Small intestine (tissue), 7 donors: Measurements from ENCODE around the gene HGS. TPM values are rescaled to one million over a fixed set of nuclear protein-coding genes. Genes with fewer than 3 reads are reported as not detected.

Source experiments
- DNase-seq, 2 donors: peaks; one replicate each; pipeline versions ENCODE4 v3.0.0 to v3.0.0-alpha.2; 2013
- FAIRE-seq: peaks from 2 replicates; lab custom pipeline; 2012; peaks lifted over from hg19 to GRCh38; lab: Jason Lieb, UNC
- H3K27ac ChIP-seq, 3 donors: one replicate each; pipeline ENCODE4 v1.5.1; 2013; ENCODE audit warnings: low read length in 2 of 3, mild to moderate bottlenecking in 2 of 3, control low read depth in 1 of 3, inconsistent platforms in 1 of 3, low read depth in 1 of 3, moderate library complexity in 1 of 3
- H3K27me3 ChIP-seq, 3 donors: one replicate each; pipeline ENCODE4 v1.6.1; 2013; ENCODE audit warnings: low read length in 3 of 3, inconsistent platforms in 1 of 3; ENCODE audit not compliant: control insufficient read depth in 3 of 3, insufficient read depth in 3 of 3
- H3K36me3 ChIP-seq, 3 donors: one replicate each; pipeline ENCODE4 v1.6.1; 2013; ENCODE audit warnings: low read length in 3 of 3, inconsistent platforms in 1 of 3, low read depth in 1 of 3, mild to moderate bottlenecking in 1 of 3, moderate library complexity in 1 of 3; ENCODE audit not compliant: control insufficient read depth in 3 of 3, insufficient read depth in 2 of 3
- H3K4me1 ChIP-seq, 3 donors: one replicate each; pipeline ENCODE4 v1.6.1; 2013; ENCODE audit warnings: low read length in 2 of 3, inconsistent platforms in 1 of 3, low read depth in 1 of 3, mild to moderate bottlenecking in 1 of 3, moderate library complexity in 1 of 3; ENCODE audit not compliant: control insufficient read depth in 3 of 3, insufficient read depth in 2 of 3
- H3K4me3 ChIP-seq, 3 donors: one replicate each; pipeline ENCODE4 v1.5.1; 2013; ENCODE audit warnings: low read length in 3 of 3, control low read depth in 1 of 3, inconsistent platforms in 1 of 3, low read depth in 1 of 3, mild to moderate bottlenecking in 1 of 3, moderate library complexity in 1 of 3
- H3K9me3 ChIP-seq, 2 donors: one replicate each; pipeline ENCODE4 v1.6.1; 2013; ENCODE audit warnings: low read depth in 1 of 2, low read length in 1 of 2; ENCODE audit not compliant: control insufficient read depth in 2 of 2, insufficient read depth in 1 of 2
- WGBS, 3 donors: extraction: QIAGEN DNeasy Blood & Tissue Kit; methylation state at CpG; one replicate each; pipeline ENCODE4 v1.1.7; 2013; 5-methylcytosine and 5-hydroxymethylcytosine counted together
- polyA plus RNA-seq, 4 donors: library from polyadenylated mRNA; stranded (reverse) in 3 of 4; unstranded in 1 of 4; fragments of 200-250 nt in 3 of 4; fragments of 120-200 nt in 1 of 4; gene quantifications; one replicate each; pipeline versions ENCODE4 v1.2.1 to v1.2.3, GENCODE V29; 2013
- donor health status: healthy with polysubstance abuse.
- donor health status: control.
- donor health status: control.
- donor health status: Bipolar disorder and iron deficiency.
- donor health status: healthy.

HGS gene
- polyA plus RNA-seq, 4 donors, result 78.8 to 284 (median 134) TPM

DNA sequence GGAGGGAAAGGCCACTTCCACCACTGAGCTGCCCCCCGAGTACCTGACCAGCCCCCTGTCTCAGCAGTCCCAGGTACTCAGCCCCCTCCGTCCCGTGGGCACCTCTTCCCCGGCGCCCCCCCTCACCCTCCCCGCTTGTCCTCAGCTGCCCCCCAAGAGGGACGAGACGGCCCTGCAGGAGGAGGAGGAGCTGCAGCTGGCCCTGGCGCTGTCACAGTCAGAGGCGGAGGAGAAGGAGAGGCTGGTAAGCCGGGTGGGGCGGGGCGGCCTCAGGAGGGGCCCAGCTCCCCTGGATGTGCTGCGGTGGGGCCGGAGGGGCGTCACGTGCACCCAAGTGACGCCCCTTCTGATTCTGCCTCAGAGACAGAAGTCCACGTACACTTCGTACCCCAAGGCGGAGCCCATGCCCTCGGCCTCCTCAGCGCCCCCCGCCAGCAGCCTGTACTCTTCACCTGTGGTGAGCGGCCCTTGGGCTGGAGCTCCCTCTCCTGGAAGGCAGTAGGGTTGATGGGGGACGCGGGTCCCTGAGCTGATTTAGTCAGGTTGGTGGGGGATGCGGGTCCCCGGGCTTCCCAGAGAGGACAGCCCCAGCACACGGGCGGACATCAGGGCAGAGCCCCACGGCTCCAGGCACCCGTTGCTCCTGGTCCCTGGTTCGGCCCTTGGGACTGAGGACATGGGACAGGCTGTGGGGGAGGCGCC, 9.8 kb downstream of the HGS start:
- WGBS, 3 donors, result 91% methylated on average over 33 to 35 of the region's 35 CpGs
- no peaks in the 10 kb centered on the region for H3K27me3 ChIP-seq
- H3K9me3 ChIP-seq, result no peaks in the 10 kb centered on the region
- DNase-seq (no peak), FAIRE-seq (no peak)
- H3K4me3 ChIP-seq, result no peak overlapping the region
- H3K36me3 ChIP-seq, result peaks cover 16 to 99% (median 41%) of the 10 kb centered on the region in 3 donors
- no peak overlapping the region for H3K27ac ChIP-seq
- H3K4me1 ChIP-seq, result no peaks in the 10 kb centered on the region

GRCh38 chr17:81694810-81695209, 11.0 kb downstream of the HGS start:
- H3K4me3 ChIP-seq, result no peak overlapping the region
- peaks cover 13 to 96% (median 34%) of the 10 kb centered on the region in 3 donors for H3K36me3 ChIP-seq
- WGBS, 3 donors, result 94% methylated on average over 19 of the region's 19 CpGs
- DNase-seq (no peak), FAIRE-seq (no peak)
- H3K27ac ChIP-seq, result no peak overlapping the region
- H3K27me3 ChIP-seq, result no peaks in the 10 kb centered on the region
- no peaks in the 10 kb centered on the region for H3K9me3 ChIP-seq
- no peaks in the 10 kb centered on the region for H3K4me1 ChIP-seq

GRCh38 chr17:81695211-81695610, 11.4 kb downstream of the HGS start:
- FAIRE-seq (no peak), DNase-seq (no peak)
- WGBS, 3 donors, result 87 to 98% (median 88%) methylated on average over 6 of the region's 6 CpGs
- Histone ChIP-seq H3K4me1 (no peaks in the 10 kb centered on the region), H3K27me3 (no peaks in the 10 kb centered on the region), H3K36me3 (peaks cover 13 to 93% (median 34%) of the 10 kb centered on the region in 3 donors), H3K27ac (no peak overlapping the region), H3K9me3 (no peaks in the 10 kb centered on the region), H3K4me3 (no peak overlapping the region)

DNA sequence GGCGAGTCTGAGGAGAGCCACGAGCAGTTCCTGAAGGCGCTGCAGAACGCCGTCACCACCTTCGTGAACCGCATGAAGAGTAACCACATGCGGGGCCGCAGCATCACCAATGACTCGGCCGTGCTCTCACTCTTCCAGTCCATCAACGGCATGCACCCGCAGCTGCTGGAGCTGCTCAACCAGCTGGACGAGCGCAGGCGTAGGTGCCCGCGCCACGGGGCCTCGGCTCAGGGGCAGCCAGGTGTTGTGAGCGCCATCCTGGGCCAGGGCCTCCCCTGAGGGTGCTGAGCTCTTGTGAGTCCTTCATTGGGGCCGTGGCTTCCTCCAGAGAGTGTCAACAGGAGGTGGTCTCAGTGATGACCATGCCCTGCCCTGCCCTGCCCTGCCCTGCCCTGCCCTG, 12.0 kb downstream of the HGS start:
- DNase-seq (no peak), FAIRE-seq (no peak)
- H3K4me1 ChIP-seq, result peaks cover 0 to 3% (median 0%) of the 10 kb centered on the region in 3 donors
- H3K4me3 ChIP-seq, result no peak overlapping the region
- H3K27me3 ChIP-seq, result no peaks in the 10 kb centered on the region
- no peaks in the 10 kb centered on the region for H3K9me3 ChIP-seq
- WGBS, 3 donors, result 88 to 91% (median 90%) methylated on average over 22 of the region's 22 CpGs
- H3K27ac ChIP-seq, result no peak overlapping the region
- peaks cover 13 to 93% (median 36%) of the 10 kb centered on the region in 3 donors for H3K36me3 ChIP-seq

GRCh38 chr17:81696218-81696941, 12.6 kb downstream of the HGS start:
- H3K36me3 ChIP-seq, result peaks cover 13 to 93% (median 36%) of the 10 kb centered on the region in 3 donors
- no peak overlapping the region for H3K27ac ChIP-seq
- H3K4me1 ChIP-seq, result peaks cover 0 to 9% (median 0%) of the 10 kb centered on the region in 3 donors
- H3K9me3 ChIP-seq, result no peaks in the 10 kb centered on the region
- no peaks in the 10 kb centered on the region for H3K27me3 ChIP-seq
- FAIRE-seq (no peak), DNase-seq (no peak)
- no peak overlapping the region for H3K4me3 ChIP-seq
- WGBS, 3 donors, result 91 to 96% (median 94%) methylated on average over 37 to 40 of the region's 40 CpGs

GRCh38 chr17:81697261-81698044, 13.6 kb downstream of the HGS start:
- Histone ChIP-seq H3K36me3 (peaks cover 13 to 86% (median 32%) of the 10 kb centered on the region in 3 donors), H3K27ac (no peak overlapping the region), H3K4me3 (no peak overlapping the region), H3K4me1 (peaks cover 0 to 14% (median 0%) of the 10 kb centered on the region in 3 donors), H3K9me3 (no peaks in the 10 kb centered on the region), H3K27me3 (no peaks in the 10 kb centered on the region)
- FAIRE-seq, result no peak
- no peak for DNase-seq
- WGBS, 3 donors, result 86 to 90% (median 88%) methylated on average over 25 of the region's 25 CpGs

DNA sequence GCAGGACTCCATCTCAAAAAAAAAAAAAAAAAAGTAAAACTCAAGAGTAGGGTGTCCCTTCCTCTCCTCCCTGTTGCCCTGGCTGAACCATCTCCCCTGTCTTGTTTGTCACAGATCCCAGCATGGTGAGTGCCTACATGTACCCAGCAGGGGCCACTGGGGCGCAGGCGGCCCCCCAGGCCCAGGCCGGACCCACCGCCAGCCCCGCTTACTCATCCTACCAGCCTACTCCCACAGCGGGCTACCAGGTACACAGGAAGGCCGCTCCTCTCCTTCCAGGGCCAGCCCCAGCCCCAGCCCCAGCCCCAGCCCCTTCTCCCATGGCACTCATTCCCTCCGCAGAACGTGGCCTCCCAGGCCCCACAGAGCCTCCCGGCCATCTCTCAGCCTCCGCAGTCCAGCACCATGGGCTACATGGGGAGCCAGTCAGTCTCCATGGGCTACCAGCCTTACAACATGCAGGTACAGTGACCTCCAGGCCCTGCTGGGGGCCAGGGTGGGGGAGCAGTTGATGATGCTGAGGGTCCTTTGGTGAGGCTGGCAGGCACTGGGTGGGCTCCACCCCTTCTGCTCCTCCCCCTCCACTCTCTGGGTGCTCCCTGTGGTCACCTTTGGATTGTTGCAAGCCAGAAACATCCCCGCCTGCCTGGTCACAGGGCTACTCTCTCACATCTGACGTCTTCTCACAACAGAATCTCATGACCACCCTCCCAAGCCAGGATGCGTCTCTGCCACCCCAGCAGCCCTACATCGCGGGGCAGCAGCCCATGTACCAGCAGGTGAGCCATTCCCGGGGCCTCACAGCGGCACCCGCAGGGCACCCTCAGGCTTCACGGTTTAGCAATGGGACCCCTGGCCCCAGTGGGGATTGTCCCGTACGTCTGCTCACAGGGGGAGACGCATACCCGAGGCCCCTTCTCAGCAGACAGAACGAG, 16.8 kb downstream of the HGS start:
- 87 to 89% (median 88%) methylated on average over 25 of the region's 25 CpGs for WGBS, 3 donors
- H3K4me3 ChIP-seq, result peak overlapping the region in 1 of 3 donors; percentile 88
- H3K4me1 ChIP-seq, result peaks cover 0 to 21% (median 0%) of the 10 kb centered on the region in 3 donors
- FAIRE-seq (no peak), DNase-seq (no peak)
- H3K36me3 ChIP-seq, result peaks cover 9 to 71% (median 18%) of the 10 kb centered on the region in 3 donors
- H3K9me3 ChIP-seq, result no peaks in the 10 kb centered on the region
- no peaks in the 10 kb centered on the region for H3K27me3 ChIP-seq
- no peak overlapping the region for H3K27ac ChIP-seq
